ENCODE results near the gene GNPNAT1.
"Not testable (repeated sequence)": the region's sequence is repeated elsewhere in the genome, so short reads cannot be mapped to it uniquely, and the experiment has no call there.

GNPNAT1 gene

GRCh38 chr14:52767058-52767833 is 24.2 kb downstream of the GNPNAT1 start:
- peaks cover 25% of the 10 kb centered on the region for H3K36me3 Mint-ChIP-seq
- H3K4me1 Mint-ChIP-seq (ENCODE audit: low read depth) = peaks cover 27% of the 10 kb centered on the region
- no peaks in the 10 kb centered on the region for H3K9me3 Mint-ChIP-seq (ENCODE audit: low read depth)

GRCh38 chr14:52762923-52763322 is 28.5 kb downstream of the GNPNAT1 start:
- Mint-ChIP-seq H3K27ac (peak overlapping the region; percentile 76), H3K36me3 (peaks cover 21% of the 10 kb centered on the region), H3K4me1 (ENCODE audit: low read depth) (peaks cover 20% of the 10 kb centered on the region)
- H3K27me3 Mint-ChIP-seq; H3K9me3 Mint-ChIP-seq (ENCODE audit: low read depth); H3K4me3 Mint-ChIP-seq: not testable (repeated sequence)

More at GRCh38 chr14:52767058-52767833, 24.2 kb downstream of the GNPNAT1 start:
- Mint-ChIP-seq H3K27ac (no peak overlapping the region), H3K27me3 (no peaks in the 10 kb centered on the region), H3K4me3 (no peak overlapping the region)

GRCh38 chr14:52759145-52759544 is 32.3 kb downstream of the GNPNAT1 start:
- H3K36me3 Mint-ChIP-seq = peaks cover 16% of the 10 kb centered on the region
- peaks cover 12% of the 10 kb centered on the region for H3K4me1 Mint-ChIP-seq (ENCODE audit: low read depth)
- H3K27me3 Mint-ChIP-seq = no peaks in the 10 kb centered on the region
- no peak overlapping the region for H3K27ac Mint-ChIP-seq
- no peak overlapping the region for H3K4me3 Mint-ChIP-seq
- no peaks in the 10 kb centered on the region for H3K9me3 Mint-ChIP-seq (ENCODE audit: low read depth)

- H3K4me3 Mint-ChIP-seq = no peak overlapping the region
- H3K27ac Mint-ChIP-seq = peak overlapping the region; percentile 61
- no peaks in the 10 kb centered on the region for H3K27me3 Mint-ChIP-seq
- H3K36me3 Mint-ChIP-seq = peaks cover 6% of the 10 kb centered on the region
- no peaks in the 10 kb centered on the region for H3K9me3 Mint-ChIP-seq (ENCODE audit: low read depth)
- no peaks in the 10 kb centered on the region for H3K4me1 Mint-ChIP-seq (ENCODE audit: low read depth)
Measured at GRCh38 chr14:52755607-52756316, 35.6 kb downstream of the GNPNAT1 start.

GRCh38 chr14:52748647-52749292 is 42.6 kb downstream of the GNPNAT1 start:
- Mint-ChIP-seq H3K4me3 (no peak overlapping the region), H3K9me3 (ENCODE audit: low read depth) (no peaks in the 10 kb centered on the region), H3K36me3 (peaks cover 8% of the 10 kb centered on the region), H3K27ac (no peak overlapping the region), H3K27me3 (no peaks in the 10 kb centered on the region), H3K4me1 (ENCODE audit: low read depth) (peaks cover 26% of the 10 kb centered on the region)

GRCh38 chr14:52741865-52742264 is 49.5 kb downstream of the GNPNAT1 start:
- Mint-ChIP-seq H3K4me3 (peak overlapping the region; percentile 82), H3K36me3 (peaks cover 8% of the 10 kb centered on the region), H3K4me1 (ENCODE audit: low read depth) (peaks cover 82% of the 10 kb centered on the region), H3K9me3 (ENCODE audit: low read depth) (no peaks in the 10 kb centered on the region), H3K27ac (peak overlapping the region; percentile 93), H3K27me3 (no peaks in the 10 kb centered on the region)

- Mint-ChIP-seq H3K9me3 (ENCODE audit: low read depth) (no peaks in the 10 kb centered on the region), H3K4me3 (peak overlapping the region; percentile 15), H3K27ac (peak overlapping the region; percentile 93)
Measured at GRCh38 chr14:52740751-52741150, 50.7 kb downstream of the GNPNAT1 start.

GRCh38 chr14:52738409-52738808 is 53.0 kb downstream of the GNPNAT1 start:
- Mint-ChIP-seq H3K4me1 (ENCODE audit: low read depth) (peaks cover 82% of the 10 kb centered on the region), H3K4me3 (peak overlapping the region; percentile 34), H3K36me3 (peaks cover 14% of the 10 kb centered on the region), H3K27me3 (no peaks in the 10 kb centered on the region), H3K9me3 (ENCODE audit: low read depth) (no peaks in the 10 kb centered on the region), H3K27ac (peak overlapping the region; percentile 59)

More at GRCh38 chr14:52740751-52741150, 50.7 kb downstream of the GNPNAT1 start:
- Mint-ChIP-seq H3K27me3 (no peaks in the 10 kb centered on the region), H3K36me3 (peaks cover 8% of the 10 kb centered on the region), H3K4me1 (ENCODE audit: low read depth) (peaks cover 86% of the 10 kb centered on the region)

- Mint-ChIP-seq H3K27ac (peak overlapping the region; percentile 82), H3K36me3 (peaks cover 15% of the 10 kb centered on the region), H3K9me3 (ENCODE audit: low read depth) (no peaks in the 10 kb centered on the region), H3K27me3 (no peaks in the 10 kb centered on the region), H3K4me3 (no peak overlapping the region), H3K4me1 (ENCODE audit: low read depth) (peaks cover 75% of the 10 kb centered on the region)
Measured at GRCh38 chr14:52735921-52736489, 55.4 kb downstream of the GNPNAT1 start.

- no peaks in the 10 kb centered on the region for H3K27me3 Mint-ChIP-seq
Measured at GRCh38 chr14:52733824-52734223, 57.6 kb downstream of the GNPNAT1 start.

GRCh38 chr14:52730709-52731111 is 60.7 kb downstream of the GNPNAT1 start:
- H3K4me1 Mint-ChIP-seq (ENCODE audit: low read depth) = peaks cover 34% of the 10 kb centered on the region
- H3K27ac Mint-ChIP-seq = peak overlapping the region; percentile 90
- no peaks in the 10 kb centered on the region for H3K27me3 Mint-ChIP-seq
- H3K4me3 Mint-ChIP-seq = peak overlapping the region; percentile 96
- no peaks in the 10 kb centered on the region for H3K9me3 Mint-ChIP-seq (ENCODE audit: low read depth)
- H3K36me3 Mint-ChIP-seq = peaks cover 7% of the 10 kb centered on the region

More at GRCh38 chr14:52733824-52734223, 57.6 kb downstream of the GNPNAT1 start:
- Mint-ChIP-seq H3K4me3 (peak overlapping the region; percentile 27), H3K4me1 (ENCODE audit: low read depth) (peaks cover 62% of the 10 kb centered on the region), H3K9me3 (ENCODE audit: low read depth) (no peaks in the 10 kb centered on the region), H3K27ac (peak overlapping the region; percentile 58), H3K36me3 (peaks cover 12% of the 10 kb centered on the region)

GRCh38 chr14:52729925-52730708 is 61.3 kb downstream of the GNPNAT1 start, which contains the start of gene STYX:
Gene STYX, plus strand, starts transcription at chr14:52730166. Its CDS starts 309 bp downstream, at chr14:52730475.
- no peaks in the 10 kb centered on the region for H3K27me3 Mint-ChIP-seq
- peak within 1 kb of the TSS; percentile 90 for H3K27ac Mint-ChIP-seq
- peak within 1 kb of the TSS; percentile 96 for H3K4me3 Mint-ChIP-seq
- peaks cover 28% of the 10 kb centered on the region for H3K4me1 Mint-ChIP-seq (ENCODE audit: low read depth)
- no peaks in the 10 kb centered on the region for H3K9me3 Mint-ChIP-seq (ENCODE audit: low read depth)
- H3K36me3 Mint-ChIP-seq = peaks cover 7% of the 10 kb centered on the region

GRCh38 chr14:52729585-52729924 is 61.9 kb downstream of the GNPNAT1 start:
- H3K4me3 Mint-ChIP-seq = peak overlapping the region; percentile 96
- H3K27me3 Mint-ChIP-seq = no peaks in the 10 kb centered on the region
- H3K9me3 Mint-ChIP-seq (ENCODE audit: low read depth) = no peaks in the 10 kb centered on the region
- peak overlapping the region; percentile 70 for H3K27ac Mint-ChIP-seq
- H3K4me1 Mint-ChIP-seq (ENCODE audit: low read depth) = peaks cover 25% of the 10 kb centered on the region
- H3K36me3 Mint-ChIP-seq = peaks cover 5% of the 10 kb centered on the region

- H3K36me3 Mint-ChIP-seq; H3K27me3 Mint-ChIP-seq; H3K9me3 Mint-ChIP-seq (ENCODE audit: low read depth); H3K27ac Mint-ChIP-seq: not testable (repeated sequence)
- Mint-ChIP-seq H3K4me1 (ENCODE audit: low read depth) (peaks cover 21% of the 10 kb centered on the region), H3K4me3 (peak overlapping the region; percentile 62)
Measured at GRCh38 chr14:52729035-52729434, 62.4 kb downstream of the GNPNAT1 start.

Data from activated naive CD8-positive, alpha-beta T cell (primary cell).